Measurements from ENCODE around the gene INTS3. TPM values are rescaled to one million over a fixed set of nuclear protein-coding genes. Genes with fewer than 3 reads are reported as not detected.
A peak's percentile ranks its signal among the peaks of the same experiment; 100 is the strongest.

INTS3 gene
- polyA plus RNA-seq, 2 donors: 16.4 to 30.8 TPM

- peak within 1 kb of the TSS; percentile 68 to 70 for H3K4me3 ChIP-seq (ENCODE audit: low read depth in 1 of 2, low read length in 2 of 2)
- H3K4me1 ChIP-seq (ENCODE audit: control insufficient read depth in 2 of 2, insufficient read depth in 2 of 2, low read length in 1 of 2): peaks cover 4 to 32% of the 10 kb centered on the region in 2 donors
- no peaks in the 10 kb centered on the region for H3K9me3 ChIP-seq (ENCODE audit: control insufficient read depth in 2 of 2, insufficient read depth in 1 of 2, low read depth in 1 of 2, low read length in 1 of 2)
- 3 to 5% methylated on average over 31 to 35 of the region's 35 CpGs for WGBS, 2 donors
- peak within 1 kb of the TSS; percentile 84 to 91 for H3K27ac ChIP-seq (ENCODE audit: low read depth in 2 of 2, low read length in 1 of 2)
- no peaks in the 10 kb centered on the region for H3K27me3 ChIP-seq (ENCODE audit: control insufficient read depth in 1 of 2, insufficient read depth in 2 of 2, low read length in 2 of 2)
- H3K36me3 ChIP-seq (ENCODE audit: control insufficient read depth in 2 of 2, insufficient read depth in 2 of 2, low read length in 1 of 2): peaks cover 4 to 33% of the 10 kb centered on the region in 2 donors
Observed at GRCh38 chr1:153774780-153775457, 47.1 kb downstream of the INTS3 start, which contains the start of gene SLC27A3. Gene SLC27A3 (plus strand): TSS chr1:153775407. CDS start chr1:153775498, 91 bp downstream.

DNA sequence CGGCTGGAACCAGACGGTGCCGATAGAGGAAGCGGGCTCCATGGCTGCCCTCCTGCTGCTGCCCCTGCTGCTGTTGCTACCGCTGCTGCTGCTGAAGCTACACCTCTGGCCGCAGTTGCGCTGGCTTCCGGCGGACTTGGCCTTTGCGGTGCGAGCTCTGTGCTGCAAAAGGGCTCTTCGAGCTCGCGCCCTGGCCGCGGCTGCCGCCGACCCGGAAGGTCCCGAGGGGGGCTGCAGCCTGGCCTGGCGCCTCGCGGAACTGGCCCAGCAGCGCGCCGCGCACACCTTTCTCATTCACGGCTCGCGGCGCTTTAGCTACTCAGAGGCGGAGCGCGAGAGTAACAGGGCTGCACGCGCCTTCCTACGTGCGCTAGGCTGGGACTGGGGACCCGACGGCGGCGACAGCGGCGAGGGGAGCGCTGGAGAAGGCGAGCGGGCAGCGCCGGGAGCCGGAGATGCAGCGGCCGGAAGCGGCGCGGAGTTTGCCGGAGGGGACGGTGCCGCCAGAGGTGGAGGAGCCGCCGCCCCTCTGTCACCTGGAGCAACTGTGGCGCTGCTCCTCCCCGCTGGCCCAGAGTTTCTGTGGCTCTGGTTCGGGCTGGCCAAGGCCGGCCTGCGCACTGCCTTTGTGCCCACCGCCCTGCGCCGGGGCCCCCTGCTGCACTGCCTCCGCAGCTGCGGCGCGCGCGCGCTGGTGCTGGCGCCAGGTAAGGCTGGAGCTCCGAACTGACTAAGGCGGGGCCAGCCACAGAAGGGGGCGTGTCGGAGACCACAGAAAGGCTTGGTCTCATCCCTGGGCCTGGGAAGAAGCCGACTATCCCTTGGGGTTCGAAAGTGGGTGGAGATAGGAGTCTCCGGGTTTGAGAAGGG lies 47.8 kb downstream of the INTS3 start:
- H3K27ac ChIP-seq (ENCODE audit: low read depth in 2 of 2, low read length in 1 of 2): peak overlapping the region; percentile 84 to 91
- H3K4me1 ChIP-seq (ENCODE audit: control insufficient read depth in 2 of 2, insufficient read depth in 2 of 2, low read length in 1 of 2): peaks cover 4 to 32% of the 10 kb centered on the region in 2 donors
- no peaks in the 10 kb centered on the region for H3K9me3 ChIP-seq (ENCODE audit: control insufficient read depth in 2 of 2, insufficient read depth in 1 of 2, low read depth in 1 of 2, low read length in 1 of 2)
- H3K4me3 ChIP-seq (ENCODE audit: low read depth in 1 of 2, low read length in 2 of 2): peak overlapping the region; percentile 68 to 70
- H3K27me3 ChIP-seq (ENCODE audit: control insufficient read depth in 1 of 2, insufficient read depth in 2 of 2, low read length in 2 of 2): no peaks in the 10 kb centered on the region
- 0% methylated on average over 77 to 83 of the region's 83 CpGs for WGBS, 2 donors
- H3K36me3 ChIP-seq (ENCODE audit: control insufficient read depth in 2 of 2, insufficient read depth in 2 of 2, low read length in 1 of 2): peaks cover 4 to 28% of the 10 kb centered on the region in 2 donors

- Histone ChIP-seq H3K36me3 (ENCODE audit: control insufficient read depth in 2 of 2, insufficient read depth in 2 of 2, low read length in 1 of 2) (peaks cover 4 to 23% of the 10 kb centered on the region in 2 donors), H3K27me3 (ENCODE audit: control insufficient read depth in 1 of 2, insufficient read depth in 2 of 2, low read length in 2 of 2) (no peaks in the 10 kb centered on the region), H3K4me3 (ENCODE audit: low read depth in 1 of 2, low read length in 2 of 2) (peak overlapping the region; percentile 68 to 70), H3K27ac (ENCODE audit: low read depth in 2 of 2, low read length in 1 of 2) (peak overlapping the region; percentile 44 to 84), H3K4me1 (ENCODE audit: control insufficient read depth in 2 of 2, insufficient read depth in 2 of 2, low read length in 1 of 2) (peaks cover 4 to 32% of the 10 kb centered on the region in 2 donors), H3K9me3 (ENCODE audit: control insufficient read depth in 2 of 2, insufficient read depth in 1 of 2, low read depth in 1 of 2, low read length in 1 of 2) (no peaks in the 10 kb centered on the region)
- 42 to 56% methylated on average over 10 of the region's 10 CpGs for WGBS, 2 donors
Observed at GRCh38 chr1:153776352-153776751, 48.5 kb downstream of the INTS3 start.

DNA sequence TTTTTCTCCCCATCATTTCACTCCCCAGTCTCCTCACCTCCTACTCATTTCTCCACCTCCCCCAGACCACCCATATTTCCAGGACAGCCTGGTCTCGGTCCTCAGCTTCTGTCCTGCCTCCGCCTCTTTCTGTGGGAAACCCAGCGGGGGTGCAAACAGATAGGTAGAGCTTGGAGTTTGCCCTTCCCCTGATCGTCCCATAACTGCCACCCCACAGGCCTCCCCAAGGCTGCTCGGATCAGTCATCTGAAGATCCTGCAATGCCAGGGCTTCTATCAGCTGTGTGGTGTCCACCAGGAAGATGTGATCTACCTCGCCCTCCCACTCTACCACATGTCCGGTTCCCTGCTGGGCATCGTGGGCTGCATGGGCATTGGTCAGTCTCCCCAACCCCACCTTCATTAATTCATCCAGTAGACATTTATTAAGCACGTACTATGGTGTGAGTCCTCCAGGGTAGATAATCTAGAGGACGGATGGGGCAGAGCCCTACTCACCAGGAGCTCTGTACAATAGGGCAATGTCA lies 49.1 kb downstream of the INTS3 start:
- Histone ChIP-seq H3K27me3 (ENCODE audit: control insufficient read depth in 1 of 2, insufficient read depth in 2 of 2, low read length in 2 of 2) (no peaks in the 10 kb centered on the region), H3K4me3 (ENCODE audit: low read depth in 1 of 2, low read length in 2 of 2) (no peak overlapping the region), H3K36me3 (ENCODE audit: control insufficient read depth in 2 of 2, insufficient read depth in 2 of 2, low read length in 1 of 2) (peaks cover 4 to 18% of the 10 kb centered on the region in 2 donors), H3K27ac (ENCODE audit: low read depth in 2 of 2, low read length in 1 of 2) (peak overlapping the region in 1 of 2 donors; percentile 22), H3K4me1 (ENCODE audit: control insufficient read depth in 2 of 2, insufficient read depth in 2 of 2, low read length in 1 of 2) (peaks cover 4 to 29% of the 10 kb centered on the region in 2 donors), H3K9me3 (ENCODE audit: control insufficient read depth in 2 of 2, insufficient read depth in 1 of 2, low read depth in 1 of 2, low read length in 1 of 2) (no peaks in the 10 kb centered on the region)
- 86% methylated on average over 10 of the region's 10 CpGs for WGBS, 2 donors

DNA sequence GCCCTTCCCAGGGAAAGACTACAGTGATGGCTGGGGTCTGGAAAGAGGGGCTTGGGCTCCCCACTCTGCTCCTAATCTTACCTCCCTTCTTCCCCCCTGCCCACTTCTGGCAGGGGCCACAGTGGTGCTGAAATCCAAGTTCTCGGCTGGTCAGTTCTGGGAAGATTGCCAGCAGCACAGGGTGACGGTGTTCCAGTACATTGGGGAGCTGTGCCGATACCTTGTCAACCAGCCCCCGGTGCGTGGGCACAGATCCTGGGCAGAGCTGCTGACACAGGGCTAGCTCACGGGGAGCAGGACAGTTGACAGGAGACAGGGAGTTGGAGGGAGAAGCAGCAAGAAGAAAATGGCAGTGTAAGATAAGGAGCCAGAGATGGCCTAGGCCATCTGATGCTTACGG lies 49.8 kb downstream of the INTS3 start:
- H3K9me3 ChIP-seq (ENCODE audit: control insufficient read depth in 2 of 2, insufficient read depth in 1 of 2, low read depth in 1 of 2, low read length in 1 of 2): no peaks in the 10 kb centered on the region
- 65 to 68% methylated on average over 7 of the region's 7 CpGs for WGBS, 2 donors
- no peak overlapping the region for H3K4me3 ChIP-seq (ENCODE audit: low read depth in 1 of 2, low read length in 2 of 2)
- peaks cover 0 to 11% of the 10 kb centered on the region in 2 donors for H3K36me3 ChIP-seq (ENCODE audit: control insufficient read depth in 2 of 2, insufficient read depth in 2 of 2, low read length in 1 of 2)
- peaks cover 4 to 25% of the 10 kb centered on the region in 2 donors for H3K4me1 ChIP-seq (ENCODE audit: control insufficient read depth in 2 of 2, insufficient read depth in 2 of 2, low read length in 1 of 2)
- no peak overlapping the region for H3K27ac ChIP-seq (ENCODE audit: low read depth in 2 of 2, low read length in 1 of 2)
- no peaks in the 10 kb centered on the region for H3K27me3 ChIP-seq (ENCODE audit: control insufficient read depth in 1 of 2, insufficient read depth in 2 of 2, low read length in 2 of 2)

DNA sequence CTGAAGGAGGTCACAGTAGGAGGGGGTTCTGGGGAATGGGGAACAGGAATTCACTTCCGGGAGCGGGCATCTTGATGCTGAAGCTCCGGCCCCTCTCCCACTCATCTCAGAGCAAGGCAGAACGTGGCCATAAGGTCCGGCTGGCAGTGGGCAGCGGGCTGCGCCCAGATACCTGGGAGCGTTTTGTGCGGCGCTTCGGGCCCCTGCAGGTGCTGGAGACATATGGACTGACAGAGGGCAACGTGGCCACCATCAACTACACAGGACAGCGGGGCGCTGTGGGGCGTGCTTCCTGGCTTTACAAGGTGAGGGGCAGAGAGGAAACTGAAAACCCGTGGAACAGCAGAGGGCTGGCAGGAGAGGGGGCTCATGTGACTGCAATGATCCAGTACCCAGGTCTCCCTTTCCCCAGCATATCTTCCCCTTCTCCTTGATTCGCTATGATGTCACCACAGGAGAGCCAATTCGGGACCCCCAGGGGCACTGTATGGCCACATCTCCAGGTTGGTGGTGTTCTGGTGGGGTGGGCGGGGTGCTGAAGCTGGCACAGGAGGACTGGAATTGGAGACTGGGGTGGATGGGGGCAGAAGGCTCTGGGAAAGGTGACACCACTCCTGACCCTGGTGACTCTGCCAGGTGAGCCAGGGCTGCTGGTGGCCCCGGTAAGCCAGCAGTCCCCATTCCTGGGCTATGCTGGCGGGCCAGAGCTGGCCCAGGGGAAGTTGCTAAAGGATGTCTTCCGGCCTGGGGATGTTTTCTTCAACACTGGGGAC lies 50.4 kb downstream of the INTS3 start:
- Histone ChIP-seq H3K36me3 (ENCODE audit: control insufficient read depth in 2 of 2, insufficient read depth in 2 of 2, low read length in 1 of 2) (peaks cover 0 to 5% of the 10 kb centered on the region in 2 donors), H3K9me3 (ENCODE audit: control insufficient read depth in 2 of 2, insufficient read depth in 1 of 2, low read depth in 1 of 2, low read length in 1 of 2) (no peaks in the 10 kb centered on the region), H3K4me1 (ENCODE audit: control insufficient read depth in 2 of 2, insufficient read depth in 2 of 2, low read length in 1 of 2) (peaks cover 4 to 27% of the 10 kb centered on the region in 2 donors), H3K4me3 (ENCODE audit: low read depth in 1 of 2, low read length in 2 of 2) (no peak overlapping the region), H3K27ac (ENCODE audit: low read depth in 2 of 2, low read length in 1 of 2) (no peak overlapping the region), H3K27me3 (ENCODE audit: control insufficient read depth in 1 of 2, insufficient read depth in 2 of 2, low read length in 2 of 2) (no peaks in the 10 kb centered on the region)
- WGBS, 2 donors: 91 to 92% methylated on average over 22 of the region's 22 CpGs

DNA sequence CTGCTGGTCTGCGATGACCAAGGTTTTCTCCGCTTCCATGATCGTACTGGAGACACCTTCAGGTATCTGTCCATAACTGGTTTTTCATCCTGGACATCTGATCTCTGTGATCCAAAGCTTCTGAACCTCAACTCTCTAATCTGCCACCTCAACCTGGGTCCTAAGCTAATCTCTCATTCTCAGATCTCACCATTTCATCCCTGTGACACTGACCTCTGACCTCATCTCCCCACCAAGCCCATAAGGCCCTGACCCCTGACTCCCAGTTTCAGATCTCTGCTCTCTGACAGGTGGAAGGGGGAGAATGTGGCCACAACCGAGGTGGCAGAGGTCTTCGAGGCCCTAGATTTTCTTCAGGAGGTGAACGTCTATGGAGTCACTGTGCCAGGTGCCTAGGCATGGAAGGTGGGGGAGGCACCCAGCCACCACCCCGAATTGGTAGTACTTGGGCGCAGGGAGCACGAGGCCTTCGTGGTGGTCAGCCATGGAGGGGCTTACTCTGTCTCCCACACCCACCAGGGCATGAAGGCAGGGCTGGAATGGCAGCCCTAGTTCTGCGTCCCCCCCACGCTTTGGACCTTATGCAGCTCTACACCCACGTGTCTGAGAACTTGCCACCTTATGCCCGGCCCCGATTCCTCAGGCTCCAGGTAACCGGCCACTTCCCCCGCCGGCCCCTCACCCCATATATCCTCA lies 51.1 kb downstream of the INTS3 start:
- peaks cover 0 to 2% of the 10 kb centered on the region in 2 donors for H3K36me3 ChIP-seq (ENCODE audit: control insufficient read depth in 2 of 2, insufficient read depth in 2 of 2, low read length in 1 of 2)
- H3K9me3 ChIP-seq (ENCODE audit: control insufficient read depth in 2 of 2, insufficient read depth in 1 of 2, low read depth in 1 of 2, low read length in 1 of 2): no peaks in the 10 kb centered on the region
- H3K4me1 ChIP-seq (ENCODE audit: control insufficient read depth in 2 of 2, insufficient read depth in 2 of 2, low read length in 1 of 2): peaks cover 4 to 27% of the 10 kb centered on the region in 2 donors
- 85 to 87% methylated on average over 18 of the region's 18 CpGs for WGBS, 2 donors
- H3K4me3 ChIP-seq (ENCODE audit: low read depth in 1 of 2, low read length in 2 of 2): no peak overlapping the region
- no peaks in the 10 kb centered on the region for H3K27me3 ChIP-seq (ENCODE audit: control insufficient read depth in 1 of 2, insufficient read depth in 2 of 2, low read length in 2 of 2)
- H3K27ac ChIP-seq (ENCODE audit: low read depth in 2 of 2, low read length in 1 of 2): no peak overlapping the region

GRCh38 chr1:153779781-153780541 lies 52.1 kb downstream of the INTS3 start:
- no peaks in the 10 kb centered on the region for H3K27me3 ChIP-seq (ENCODE audit: control insufficient read depth in 1 of 2, insufficient read depth in 2 of 2, low read length in 2 of 2)
- H3K9me3 ChIP-seq (ENCODE audit: control insufficient read depth in 2 of 2, insufficient read depth in 1 of 2, low read depth in 1 of 2, low read length in 1 of 2): no peaks in the 10 kb centered on the region
- 61 to 69% methylated on average over 17 of the region's 17 CpGs for WGBS, 2 donors
- H3K4me3 ChIP-seq (ENCODE audit: low read depth in 1 of 2, low read length in 2 of 2): no peak overlapping the region
- H3K4me1 ChIP-seq (ENCODE audit: control insufficient read depth in 2 of 2, insufficient read depth in 2 of 2, low read length in 1 of 2): peaks cover 4 to 23% of the 10 kb centered on the region in 2 donors
- H3K27ac ChIP-seq (ENCODE audit: low read depth in 2 of 2, low read length in 1 of 2): no peak overlapping the region
- peaks cover 0 to 2% of the 10 kb centered on the region in 2 donors for H3K36me3 ChIP-seq (ENCODE audit: control insufficient read depth in 2 of 2, insufficient read depth in 2 of 2, low read length in 1 of 2)
